GM23338 (cell line): Measurements from ENCODE around the gene CHAMP1. TPM values are rescaled to one million over a fixed set of nuclear protein-coding genes. Genes with fewer than 3 reads are reported as not detected.

Experiments used
- ATAC-seq: fragments of 200-7000 bp; cut with Tn5 transposase; 3 replicates; pipeline ENCODE4 v1.9.1; 2020
- DNase-seq: peaks from one replicate; pipeline ENCODE4 v3.0.0-alpha.2; 2015; ENCODE audit warnings: low spot score
- H2AFZ ChIP-seq: fragments of 200-600 bp; sonication (generic); 2 replicates; pipeline ENCODE4 v1.8.0; 2016; ENCODE audit warnings: antibody characterized with exemption, mild to moderate bottlenecking, moderate library complexity
- H3F3A ChIP-seq: fragments of 200-600 bp; sonication (generic); replicated peaks from 2 replicates; pipeline ENCODE4 v1.8.0; 2017; ENCODE audit warnings: antibody characterized with exemption, mixed run types, low read depth
- H3K27ac ChIP-seq: fragments of 200-600 bp; sonication (generic); 2 replicates; pipeline ENCODE4 v1.6.1; 2016; ENCODE audit warnings: low read depth
- H3K27me3 ChIP-seq: fragments of 200-600 bp; sonication (generic); 2 replicates; pipeline ENCODE4 v1.8.0; 2016; ENCODE audit warnings: mild to moderate bottlenecking, mixed run types, moderate library complexity; ENCODE audit not compliant: insufficient read depth
- H3K36me3 ChIP-seq: fragments of 200-600 bp; sonication (generic); 2 replicates; pipeline ENCODE4 v1.8.0; 2016; ENCODE audit warnings: mild to moderate bottlenecking; ENCODE audit not compliant: insufficient read depth
- H3K4me1 ChIP-seq: fragments of 200-600 bp; sonication (generic); 2 replicates; pipeline ENCODE4 v1.8.0; 2016; ENCODE audit warnings: mild to moderate bottlenecking, moderate library complexity; ENCODE audit not compliant: insufficient read depth
- H3K4me2 ChIP-seq: fragments of 200-600 bp; sonication (generic); 2 replicates; pipeline ENCODE4 v1.7.1; 2017; ENCODE audit warnings: mixed run types
- H3K4me3 ChIP-seq: fragments of 200-600 bp; sonication (generic); 2 replicates; pipeline ENCODE4 v1.6.1; 2016; ENCODE audit warnings: mixed run types
- H3K79me2 ChIP-seq: fragments of 200-600 bp; sonication (generic); replicated peaks from 2 replicates; pipeline ENCODE4 v1.8.0; 2017; ENCODE audit warnings: mild to moderate bottlenecking; ENCODE audit not compliant: insufficient read depth
- H3K9me2 ChIP-seq: fragments of 200-600 bp; sonication (generic); 2 replicates; pipeline ENCODE4 v1.8.0; 2017; ENCODE audit not compliant: insufficient read depth
- H4K20me1 ChIP-seq: fragments of 200-600 bp; sonication (generic); replicated peaks from 2 replicates; pipeline ENCODE4 v1.8.0; 2017; ENCODE audit warnings: mild to moderate bottlenecking; ENCODE audit not compliant: insufficient read depth
- H3K27ac Mint-ChIP-seq: 2 replicates; pipeline ENCODE4 v1.8.0; 2020; ENCODE audit warnings: inconsistent platforms, mild to moderate bottlenecking, moderate library complexity, mixed read lengths
- H3K27me3 Mint-ChIP-seq: 3 replicates; pipeline ENCODE4 v1.8.0; 2022; ENCODE audit warnings: low read depth, mild to moderate bottlenecking, moderate library complexity, mixed read lengths, inconsistent platforms; ENCODE audit not compliant: insufficient read depth, poor library complexity
- H3K36me3 Mint-ChIP-seq: 3 replicates; pipeline ENCODE4 v1.8.0; 2021; ENCODE audit warnings: low read depth, mild to moderate bottlenecking, inconsistent platforms, moderate library complexity, mixed read lengths
- H3K4me1 Mint-ChIP-seq: 3 replicates; pipeline ENCODE4 v1.8.0; 2020; ENCODE audit warnings: mild to moderate bottlenecking, inconsistent platforms, mixed read lengths
- H3K4me3 Mint-ChIP-seq: 3 replicates; pipeline ENCODE4 v1.8.0; 2021; ENCODE audit warnings: moderate library complexity, mild to moderate bottlenecking, inconsistent platforms, mixed read lengths
- H3K9me3 Mint-ChIP-seq: 3 replicates; pipeline ENCODE4 v1.8.0; 2020; ENCODE audit warnings: moderate library complexity, mild to moderate bottlenecking, inconsistent platforms, mixed read lengths
- CREB1 ChIP-seq: fragments of 250-450 bp; sonication (Bioruptor Pico); IDR thresholded peaks from 2 replicates; pipeline ENCODE4 v1.5.0; 2020; ENCODE audit warnings: low read depth, mild to moderate bottlenecking, moderate library complexity
- CTCF ChIP-seq, 2 experiments: fragments of 200-600 bp in 1 of 2; sonication (generic) in 1 of 2; conservative IDR thresholded peaks; 2 replicates each; pipeline versions ENCODE4 v1.5.1 to v1.6.1; 2016 to 2017; ENCODE audit warnings: antibody characterized with exemption in 2 of 2, low read depth in 2 of 2, mild to moderate bottlenecking in 2 of 2, moderate library complexity in 1 of 2
- ETS1 ChIP-seq: IDR thresholded peaks from 2 replicates; pipeline ENCODE4 v1.6.1; 2016; ENCODE audit warnings: antibody characterized with exemption
- EZH2 ChIP-seq: fragments of 200-600 bp; sonication (generic); IDR thresholded peaks from one replicate; pipeline ENCODE4 v1.8.0; 2017; ENCODE audit warnings: antibody characterized with exemption, mild to moderate bottlenecking, low read depth; ENCODE audit not compliant: unreplicated experiment
- EZH2phosphoT487 ChIP-seq: fragments of 200-600 bp; sonication (generic); IDR thresholded peaks from one replicate; pipeline ENCODE4 v1.8.1; 2018; ENCODE audit warnings: antibody characterized with exemption; ENCODE audit not compliant: unreplicated experiment
- JUNB ChIP-seq: IDR thresholded peaks from one replicate; pipeline ENCODE4 v1.6.1; 2016; ENCODE audit warnings: antibody characterized with exemption; ENCODE audit not compliant: unreplicated experiment
- NANOG ChIP-seq: IDR thresholded peaks from 2 replicates; pipeline ENCODE4 v1.6.1; 2016; ENCODE audit warnings: antibody characterized with exemption, borderline replicate concordance
- POLR2AphosphoS5 ChIP-seq: IDR thresholded peaks from 2 replicates; pipeline ENCODE4 v1.6.1; 2016; ENCODE audit warnings: antibody characterized with exemption, low read depth
- STAT1 ChIP-seq: IDR thresholded peaks from one replicate; pipeline ENCODE4 v1.6.1; 2016; ENCODE audit warnings: antibody characterized with exemption; ENCODE audit not compliant: unreplicated experiment
- ZNF114 ChIP-seq: fragments of 250-450 bp; sonication (Bioruptor Pico); IDR thresholded peaks from 2 replicates; pipeline ENCODE4 v1.5.0; 2020; ENCODE audit warnings: mild to moderate bottlenecking, moderate library complexity
- ZNF331 ChIP-seq: fragments of 250-450 bp; sonication (Bioruptor Pico); IDR thresholded peaks from 2 replicates; pipeline ENCODE4 v1.5.0; 2020; ENCODE audit warnings: low read depth, mild to moderate bottlenecking, moderate library complexity
- polyA plus RNA-seq: library from polyadenylated mRNA; unstranded; fragments of >200 nt; fragmentation: Nextera tagmentation; extraction: Ambion mirVana; gene quantifications from 2 replicates; pipeline ENCODE4 v1.2.1, GENCODE V29; 2016
- total RNA-seq: library from RNA; depleted of rRNA; stranded (reverse); fragments of >200 nt; shearing (Covaris generic); gene quantifications from 2 replicates; pipeline ENCODE4 v1.2.3, GENCODE V29; 2014
- TF ChIP-seq, protein P1 (sequence below): IDR thresholded peaks from one replicate; pipeline ENCODE4 v1.6.1; 2018; ENCODE audit warnings: antibody characterized with exemption; ENCODE audit not compliant: unreplicated experiment
- TF ChIP-seq, protein P2 (sequence below): fragments of 250-450 bp; sonication (Bioruptor Pico); IDR thresholded peaks from 2 replicates; pipeline ENCODE4 v1.5.0; 2020; ENCODE audit warnings: mild to moderate bottlenecking, moderate library complexity

CHAMP1 gene
- total and polyA plus RNA-seq, 2 experiments from 2014 or later, result 32.8 to 39.1 TPM

- Histone ChIP-seq H3K9me2 (no peaks in the 10 kb centered on the region), H3F3A (no peaks in the 10 kb centered on the region; the same call in 1 of the 2 replicates), H3K4me3 (no peak overlapping the region), H4K20me1 (peaks cover 10% of the 10 kb centered on the region; the same call in 1 of the 2 replicates), H3K27ac (no peak overlapping the region), H3K79me2 (peaks cover 45% of the 10 kb centered on the region), H3K4me2 (no peak overlapping the region), H3K27me3 (no peaks in the 10 kb centered on the region), H3K4me1 (no peaks in the 10 kb centered on the region), H3K36me3 (peaks cover 39% of the 10 kb centered on the region), H2AFZ (no peak overlapping the region)
- DNase-seq, result no peak
- no peak overlapping the region for H3K27ac Mint-ChIP-seq
- H3K36me3 Mint-ChIP-seq, result peaks cover 74% of the 10 kb centered on the region
- no peak for ATAC-seq
- TF ChIP-seq ETS1, result no peak
- no peak for TF ChIP-seq NANOG
- no peak for TF ChIP-seq ZNF114 (CRISPR knock-in tag)
- TF ChIP-seq EZH2, result no peak
- TF ChIP-seq EZH2phosphoT487, result no peak
- TF ChIP-seq CREB1 (CRISPR knock-in tag), result no peak
- TF ChIP-seq STAT1, result no peak
- TF ChIP-seq ZNF331 (CRISPR knock-in tag), result no peak
- TF ChIP-seq, protein P1, sequence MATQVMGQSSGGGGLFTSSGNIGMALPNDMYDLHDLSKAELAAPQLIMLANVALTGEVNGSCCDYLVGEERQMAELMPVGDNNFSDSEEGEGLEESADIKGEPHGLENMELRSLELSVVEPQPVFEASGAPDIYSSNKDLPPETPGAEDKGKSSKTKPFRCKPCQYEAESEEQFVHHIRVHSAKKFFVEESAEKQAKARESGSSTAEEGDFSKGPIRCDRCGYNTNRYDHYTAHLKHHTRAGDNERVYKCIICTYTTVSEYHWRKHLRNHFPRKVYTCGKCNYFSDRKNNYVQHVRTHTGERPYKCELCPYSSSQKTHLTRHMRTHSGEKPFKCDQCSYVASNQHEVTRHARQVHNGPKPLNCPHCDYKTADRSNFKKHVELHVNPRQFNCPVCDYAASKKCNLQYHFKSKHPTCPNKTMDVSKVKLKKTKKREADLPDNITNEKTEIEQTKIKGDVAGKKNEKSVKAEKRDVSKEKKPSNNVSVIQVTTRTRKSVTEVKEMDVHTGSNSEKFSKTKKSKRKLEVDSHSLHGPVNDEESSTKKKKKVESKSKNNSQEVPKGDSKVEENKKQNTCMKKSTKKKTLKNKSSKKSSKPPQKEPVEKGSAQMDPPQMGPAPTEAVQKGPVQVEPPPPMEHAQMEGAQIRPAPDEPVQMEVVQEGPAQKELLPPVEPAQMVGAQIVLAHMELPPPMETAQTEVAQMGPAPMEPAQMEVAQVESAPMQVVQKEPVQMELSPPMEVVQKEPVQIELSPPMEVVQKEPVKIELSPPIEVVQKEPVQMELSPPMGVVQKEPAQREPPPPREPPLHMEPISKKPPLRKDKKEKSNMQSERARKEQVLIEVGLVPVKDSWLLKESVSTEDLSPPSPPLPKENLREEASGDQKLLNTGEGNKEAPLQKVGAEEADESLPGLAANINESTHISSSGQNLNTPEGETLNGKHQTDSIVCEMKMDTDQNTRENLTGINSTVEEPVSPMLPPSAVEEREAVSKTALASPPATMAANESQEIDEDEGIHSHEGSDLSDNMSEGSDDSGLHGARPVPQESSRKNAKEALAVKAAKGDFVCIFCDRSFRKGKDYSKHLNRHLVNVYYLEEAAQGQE, result no peak
- no peak for TF ChIP-seq POLR2AphosphoS5
- no peak for TF ChIP-seq JUNB
- no peak for TF ChIP-seq CTCF (conservative IDR thresholded peaks at IDR 0.05; ENCODE audit: low read depth in 2 of 2)
- TF ChIP-seq, protein P2, sequence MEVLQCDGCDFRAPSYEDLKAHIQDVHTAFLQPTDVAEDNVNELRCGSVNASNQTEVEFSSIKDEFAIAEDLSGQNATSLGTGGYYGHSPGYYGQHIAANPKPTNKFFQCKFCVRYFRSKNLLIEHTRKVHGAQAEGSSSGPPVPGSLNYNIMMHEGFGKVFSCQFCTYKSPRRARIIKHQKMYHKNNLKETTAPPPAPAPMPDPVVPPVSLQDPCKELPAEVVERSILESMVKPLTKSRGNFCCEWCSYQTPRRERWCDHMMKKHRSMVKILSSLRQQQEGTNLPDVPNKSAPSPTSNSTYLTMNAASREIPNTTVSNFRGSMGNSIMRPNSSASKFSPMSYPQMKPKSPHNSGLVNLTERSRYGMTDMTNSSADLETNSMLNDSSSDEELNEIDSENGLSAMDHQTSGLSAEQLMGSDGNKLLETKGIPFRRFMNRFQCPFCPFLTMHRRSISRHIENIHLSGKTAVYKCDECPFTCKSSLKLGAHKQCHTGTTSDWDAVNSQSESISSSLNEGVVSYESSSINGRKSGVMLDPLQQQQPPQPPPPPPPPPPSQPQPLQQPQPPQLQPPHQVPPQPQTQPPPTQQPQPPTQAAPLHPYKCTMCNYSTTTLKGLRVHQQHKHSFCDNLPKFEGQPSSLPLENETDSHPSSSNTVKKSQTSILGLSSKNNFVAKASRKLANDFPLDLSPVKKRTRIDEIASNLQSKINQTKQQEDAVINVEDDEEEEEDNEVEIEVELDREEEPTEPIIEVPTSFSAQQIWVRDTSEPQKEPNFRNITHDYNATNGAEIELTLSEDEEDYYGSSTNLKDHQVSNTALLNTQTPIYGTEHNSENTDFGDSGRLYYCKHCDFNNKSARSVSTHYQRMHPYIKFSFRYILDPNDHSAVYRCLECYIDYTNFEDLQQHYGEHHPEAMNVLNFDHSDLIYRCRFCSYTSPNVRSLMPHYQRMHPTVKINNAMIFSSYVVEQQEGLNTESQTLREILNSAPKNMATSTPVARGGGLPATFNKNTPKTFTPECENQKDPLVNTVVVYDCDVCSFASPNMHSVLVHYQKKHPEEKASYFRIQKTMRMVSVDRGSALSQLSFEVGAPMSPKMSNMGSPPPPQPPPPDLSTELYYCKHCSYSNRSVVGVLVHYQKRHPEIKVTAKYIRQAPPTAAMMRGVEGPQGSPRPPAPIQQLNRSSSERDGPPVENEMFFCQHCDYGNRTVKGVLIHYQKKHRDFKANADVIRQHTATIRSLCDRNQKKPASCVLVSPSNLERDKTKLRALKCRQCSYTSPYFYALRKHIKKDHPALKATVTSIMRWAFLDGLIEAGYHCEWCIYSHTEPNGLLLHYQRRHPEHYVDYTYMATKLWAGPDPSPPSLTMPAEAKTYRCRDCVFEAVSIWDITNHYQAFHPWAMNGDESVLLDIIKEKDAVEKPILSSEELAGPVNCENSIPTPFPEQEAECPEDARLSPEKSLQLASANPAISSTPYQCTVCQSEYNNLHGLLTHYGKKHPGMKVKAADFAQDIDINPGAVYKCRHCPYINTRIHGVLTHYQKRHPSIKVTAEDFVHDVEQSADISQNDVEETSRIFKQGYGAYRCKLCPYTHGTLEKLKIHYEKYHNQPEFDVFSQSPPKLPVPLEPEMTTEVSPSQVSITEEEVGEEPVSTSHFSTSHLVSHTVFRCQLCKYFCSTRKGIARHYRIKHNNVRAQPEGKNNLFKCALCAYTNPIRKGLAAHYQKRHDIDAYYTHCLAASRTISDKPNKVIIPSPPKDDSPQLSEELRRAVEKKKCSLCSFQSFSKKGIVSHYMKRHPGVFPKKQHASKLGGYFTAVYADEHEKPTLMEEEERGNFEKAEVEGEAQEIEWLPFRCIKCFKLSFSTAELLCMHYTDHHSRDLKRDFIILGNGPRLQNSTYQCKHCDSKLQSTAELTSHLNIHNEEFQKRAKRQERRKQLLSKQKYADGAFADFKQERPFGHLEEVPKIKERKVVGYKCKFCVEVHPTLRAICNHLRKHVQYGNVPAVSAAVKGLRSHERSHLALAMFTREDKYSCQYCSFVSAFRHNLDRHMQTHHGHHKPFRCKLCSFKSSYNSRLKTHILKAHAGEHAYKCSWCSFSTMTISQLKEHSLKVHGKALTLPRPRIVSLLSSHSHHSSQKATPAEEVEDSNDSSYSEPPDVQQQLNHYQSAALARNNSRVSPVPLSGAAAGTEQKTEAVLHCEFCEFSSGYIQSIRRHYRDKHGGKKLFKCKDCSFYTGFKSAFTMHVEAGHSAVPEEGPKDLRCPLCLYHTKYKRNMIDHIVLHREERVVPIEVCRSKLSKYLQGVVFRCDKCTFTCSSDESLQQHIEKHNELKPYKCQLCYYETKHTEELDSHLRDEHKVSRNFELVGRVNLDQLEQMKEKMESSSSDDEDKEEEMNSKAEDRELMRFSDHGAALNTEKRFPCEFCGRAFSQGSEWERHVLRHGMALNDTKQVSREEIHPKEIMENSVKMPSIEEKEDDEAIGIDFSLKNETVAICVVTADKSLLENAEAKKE (CRISPR knock-in tag), result no peak
- no peaks in the 10 kb centered on the region for H3K27me3 Mint-ChIP-seq
- no peak overlapping the region for H3K4me3 Mint-ChIP-seq
- H3K9me3 Mint-ChIP-seq, result no peaks in the 10 kb centered on the region
- peaks cover 5% of the 10 kb centered on the region for H3K4me1 Mint-ChIP-seq
These were observed 9.0 kb downstream of the CHAMP1 start for GRCh38 chr13:114323349-114323748.
